ENCODE measurements around the gene EPAS1. TPM values are rescaled to one million over a fixed set of nuclear protein-coding genes. Genes with fewer than 3 reads are reported as not detected.

The EPAS1 gene
- total and polyA plus RNA-seq, 2 of the 13 experiments (the other 11 are each of a cell fraction or from before 2014, with no cell fraction given): 47.1 to 182 TPM

DNA sequence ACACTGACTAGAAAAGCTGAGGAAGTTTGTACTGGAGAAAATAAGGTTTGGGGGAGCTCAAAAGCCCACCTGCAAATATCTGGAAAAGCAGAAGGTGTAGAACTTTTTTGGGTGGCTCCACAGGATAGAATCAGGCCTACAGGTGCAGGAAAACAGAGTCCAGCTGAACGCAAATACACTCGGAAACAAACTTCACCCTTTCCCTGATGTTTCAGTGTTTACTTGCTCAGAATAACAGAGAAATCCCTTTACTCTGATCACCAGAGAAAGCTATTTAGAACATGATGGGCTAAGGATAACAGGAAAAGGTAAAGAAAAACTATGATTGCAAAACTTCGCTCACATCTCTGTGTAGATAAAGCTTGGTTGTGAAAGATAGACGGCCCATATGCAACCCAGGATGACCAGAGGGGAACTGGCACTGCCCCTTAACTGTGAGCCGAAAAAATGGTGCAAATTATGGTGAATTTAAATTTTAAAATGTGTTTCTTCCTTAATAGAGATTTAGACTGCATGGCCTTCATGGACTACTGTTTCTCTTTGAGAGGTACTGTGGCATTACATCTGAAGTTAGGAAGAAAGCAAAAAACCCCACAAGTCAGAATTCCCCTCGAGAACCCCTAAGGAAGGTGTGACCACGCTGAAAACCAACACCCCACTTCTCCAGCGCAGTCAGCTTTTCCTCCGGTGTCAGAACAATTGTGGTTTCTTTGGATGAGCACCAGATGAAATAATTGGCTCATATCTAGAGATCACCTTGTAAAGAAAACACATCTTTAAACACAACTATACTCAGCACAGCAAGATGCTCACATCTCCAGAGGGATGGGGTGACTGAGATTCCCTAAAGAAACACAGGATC is 97.7 kb downstream of the EPAS1 start (continued):
- TF ChIP-seq, protein P1, sequence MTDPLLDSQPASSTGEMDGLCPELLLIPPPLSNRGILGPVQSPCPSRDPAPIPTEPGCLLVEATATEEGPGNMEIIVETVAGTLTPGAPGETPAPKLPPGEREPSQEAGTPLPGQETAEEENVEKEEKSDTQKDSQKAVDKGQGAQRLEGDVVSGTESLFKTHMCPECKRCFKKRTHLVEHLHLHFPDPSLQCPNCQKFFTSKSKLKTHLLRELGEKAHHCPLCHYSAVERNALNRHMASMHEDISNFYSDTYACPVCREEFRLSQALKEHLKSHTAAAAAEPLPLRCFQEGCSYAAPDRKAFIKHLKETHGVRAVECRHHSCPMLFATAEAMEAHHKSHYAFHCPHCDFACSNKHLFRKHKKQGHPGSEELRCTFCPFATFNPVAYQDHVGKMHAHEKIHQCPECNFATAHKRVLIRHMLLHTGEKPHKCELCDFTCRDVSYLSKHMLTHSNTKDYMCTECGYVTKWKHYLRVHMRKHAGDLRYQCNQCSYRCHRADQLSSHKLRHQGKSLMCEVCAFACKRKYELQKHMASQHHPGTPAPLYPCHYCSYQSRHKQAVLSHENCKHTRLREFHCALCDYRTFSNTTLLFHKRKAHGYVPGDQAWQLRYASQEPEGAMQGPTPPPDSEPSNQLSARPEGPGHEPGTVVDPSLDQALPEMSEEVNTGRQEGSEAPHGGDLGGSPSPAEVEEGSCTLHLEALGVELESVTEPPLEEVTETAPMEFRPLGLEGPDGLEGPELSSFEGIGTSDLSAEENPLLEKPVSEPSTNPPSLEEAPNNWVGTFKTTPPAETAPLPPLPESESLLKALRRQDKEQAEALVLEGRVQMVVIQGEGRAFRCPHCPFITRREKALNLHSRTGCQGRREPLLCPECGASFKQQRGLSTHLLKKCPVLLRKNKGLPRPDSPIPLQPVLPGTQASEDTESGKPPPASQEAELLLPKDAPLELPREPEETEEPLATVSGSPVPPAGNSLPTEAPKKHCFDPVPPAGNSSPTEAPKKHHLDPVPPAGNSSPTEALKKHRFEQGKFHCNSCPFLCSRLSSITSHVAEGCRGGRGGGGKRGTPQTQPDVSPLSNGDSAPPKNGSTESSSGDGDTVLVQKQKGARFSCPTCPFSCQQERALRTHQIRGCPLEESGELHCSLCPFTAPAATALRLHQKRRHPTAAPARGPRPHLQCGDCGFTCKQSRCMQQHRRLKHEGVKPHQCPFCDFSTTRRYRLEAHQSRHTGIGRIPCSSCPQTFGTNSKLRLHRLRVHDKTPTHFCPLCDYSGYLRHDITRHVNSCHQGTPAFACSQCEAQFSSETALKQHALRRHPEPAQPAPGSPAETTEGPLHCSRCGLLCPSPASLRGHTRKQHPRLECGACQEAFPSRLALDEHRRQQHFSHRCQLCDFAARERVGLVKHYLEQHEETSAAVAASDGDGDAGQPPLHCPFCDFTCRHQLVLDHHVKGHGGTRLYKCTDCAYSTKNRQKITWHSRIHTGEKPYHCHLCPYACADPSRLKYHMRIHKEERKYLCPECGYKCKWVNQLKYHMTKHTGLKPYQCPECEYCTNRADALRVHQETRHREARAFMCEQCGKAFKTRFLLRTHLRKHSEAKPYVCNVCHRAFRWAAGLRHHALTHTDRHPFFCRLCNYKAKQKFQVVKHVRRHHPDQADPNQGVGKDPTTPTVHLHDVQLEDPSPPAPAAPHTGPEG (CRISPR knock-in tag; IDR thresholded peaks at IDR 0.05): no peak
- TF ChIP-seq TRIM24 (CRISPR knock-in tag; IDR thresholded peaks at IDR 0.05): no peak
- TF ChIP-seq ZNF3 (CRISPR knock-in tag; IDR thresholded peaks at IDR 0.05): no peak
- TF ChIP-seq SKIL (CRISPR knock-in tag; IDR thresholded peaks at IDR 0.05; ENCODE audit: borderline replicate concordance): peak; percentile 57
- TF ChIP-seq, protein P2, sequence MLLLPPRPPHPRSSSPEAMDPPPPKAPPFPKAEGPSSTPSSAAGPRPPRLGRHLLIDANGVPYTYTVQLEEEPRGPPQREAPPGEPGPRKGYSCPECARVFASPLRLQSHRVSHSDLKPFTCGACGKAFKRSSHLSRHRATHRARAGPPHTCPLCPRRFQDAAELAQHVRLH (CRISPR knock-in tag; IDR thresholded peaks at IDR 0.05; ENCODE audit: borderline replicate concordance, low read depth): no peak
- no peak for TF ChIP-seq BRCA1 (CRISPR knock-in tag; IDR thresholded peaks at IDR 0.05)
- TF ChIP-seq ZNF777 (CRISPR knock-in tag; IDR thresholded peaks at IDR 0.05): no peak
- no peak for TF ChIP-seq EZH2 (conservative IDR thresholded peaks at IDR 0.05; ENCODE audit: low read depth, low read length)
- no peak for TF ChIP-seq TP53 (CRISPR knock-in tag; conservative IDR thresholded peaks at IDR 0.05)
- peak; percentile 75 for TF ChIP-seq HNF4A (CRISPR knock-in tag; IDR thresholded peaks at IDR 0.05)
- TF ChIP-seq POGK (CRISPR knock-in tag; conservative IDR thresholded peaks at IDR 0.05): no peak; the same call in 1 of the 2 replicates
- TF ChIP-seq ATF7-NPFF (CRISPR knock-in tag; IDR thresholded peaks at IDR 0.05; ENCODE audit: low read depth): no peak
- peak; percentile 86 for TF ChIP-seq FOXK2 (IDR thresholded peaks at IDR 0.05)
- no peak for TF ChIP-seq CTCF (CRISPR knock-in tag; IDR thresholded peaks at IDR 0.05)
- TF ChIP-seq ZBTB7B (CRISPR knock-in tag; IDR thresholded peaks at IDR 0.05): peak; percentile 50; the same call in 1 of the 2 replicates
- no peak for TF ChIP-seq ZBTB1 (CRISPR knock-in tag; IDR thresholded peaks at IDR 0.05; ENCODE audit: borderline replicate concordance)
